Caco-2 (cell line): ENCODE results near the gene COL13A1. TPM values are rescaled to one million over a fixed set of nuclear protein-coding genes. Genes with fewer than 3 reads are reported as not detected.

Experiments
- BruUV-seq: library from RNA; stranded (reverse); fragments of 400-500 nt; replicated peaks from 2 replicates; lab custom pipeline; 2021; lab: Mats Ljungman, UMichigan
- CTCF ChIA-PET: fragments of 300-600 bp; sonication (Branson Sonifier 250); formaldehyde crosslinking; loops from one replicate; lab custom pipeline; 2022; ENCODE audit warnings: antibody characterized with exemption; lab: Charles Lee
- POLR2A ChIA-PET: fragments of 300-600 bp; sonication (Branson Sonifier 250); formaldehyde crosslinking; loops from one replicate; lab custom pipeline; 2022; ENCODE audit warnings: antibody characterized with exemption; lab: Charles Lee
- DNase-seq, 2 experiments: peaks; one replicate each; pipeline versions ENCODE4 v3.0.0 to v3.0.0-alpha.2; 2020 to 2022
- H3K27me3 ChIP-seq: replicated peaks from 2 replicates; pipeline ENCODE4 v1.6.0; 2011; ENCODE audit warnings: low read length; ENCODE audit not compliant: control insufficient read depth, insufficient read depth
- H3K36me3 ChIP-seq: 2 replicates; pipeline ENCODE4 v1.5.1; 2011; ENCODE audit warnings: low read length; ENCODE audit not compliant: control insufficient read depth, insufficient read depth
- H3K4me1 ChIP-seq: fragments of 250-450 bp; sonication (Bioruptor Pico); 2 replicates; pipeline ENCODE4 v1.5.1; 2020; ENCODE audit warnings: mild to moderate bottlenecking
- H3K4me3 ChIP-seq: 2 replicates; pipeline ENCODE4 v1.5.1; 2011; ENCODE audit warnings: low read depth, mild to moderate bottlenecking, control low read depth, low read length
- H3K9me3 ChIP-seq: fragments of 250-450 bp; sonication (Bioruptor Pico); 2 replicates; pipeline ENCODE4 v1.5.1; 2020; ENCODE audit warnings: mild to moderate bottlenecking, moderate library complexity
- H3K27ac Mint-ChIP-seq: one replicate; pipeline ENCODE4 v1.8.0; 2022; ENCODE audit warnings: mixed read lengths; ENCODE audit not compliant: unreplicated experiment
- H3K27me3 Mint-ChIP-seq: one replicate; pipeline ENCODE4 v1.8.0; 2022; ENCODE audit warnings: mixed read lengths; ENCODE audit not compliant: insufficient read depth, unreplicated experiment
- H3K36me3 Mint-ChIP-seq: one replicate; pipeline ENCODE4 v1.8.0; 2022; ENCODE audit warnings: mild to moderate bottlenecking, mixed read lengths; ENCODE audit not compliant: insufficient read depth, unreplicated experiment
- H3K4me1 Mint-ChIP-seq: one replicate; pipeline ENCODE4 v1.8.0; 2022; ENCODE audit warnings: low read depth, mixed read lengths; ENCODE audit not compliant: unreplicated experiment
- H3K4me3 Mint-ChIP-seq: one replicate; pipeline ENCODE4 v1.8.0; 2022; ENCODE audit warnings: mild to moderate bottlenecking, moderate library complexity, mixed read lengths; ENCODE audit not compliant: unreplicated experiment
- H3K9me3 Mint-ChIP-seq: one replicate; pipeline ENCODE4 v1.8.0; 2022; ENCODE audit warnings: mixed read lengths; ENCODE audit not compliant: unreplicated experiment
- intact Hi-C: fragments of 100-400 bp; cut with micrococcal nuclease; formaldehyde crosslinking; loops from one replicate; pipeline ENCODE4 v1.10.0; 2022; ENCODE audit not compliant: unreplicated experiment
- total RNA-seq: library from RNA; stranded (reverse); gene quantifications from 2 replicates; pipeline ENCODE4 v1.2.3, GENCODE V29; 2022
- TF ChIP-seq, protein P1 (sequence below), 2 experiments: fragments of 200-600 bp in 1 of 2; IDR thresholded peaks; 1 replicate in 1 of 2; 2 replicates in 1 of 2; pipeline versions ENCODE4 v1.5.1 to v1.8.0; 2011 to 2022; ENCODE audit warnings: antibody characterized with exemption in 1 of 2, control low read depth in 1 of 2, inconsistent platforms in 1 of 2, low read depth in 1 of 2, low read length in 1 of 2, mild to moderate bottlenecking in 1 of 2, moderate library complexity in 1 of 2; ENCODE audit not compliant: insufficient read depth in 1 of 2, severe bottlenecking in 1 of 2, unreplicated experiment in 1 of 2

COL13A1 gene
- total RNA-seq, 1 experiment from 2014 or later: not detected

DNA sequence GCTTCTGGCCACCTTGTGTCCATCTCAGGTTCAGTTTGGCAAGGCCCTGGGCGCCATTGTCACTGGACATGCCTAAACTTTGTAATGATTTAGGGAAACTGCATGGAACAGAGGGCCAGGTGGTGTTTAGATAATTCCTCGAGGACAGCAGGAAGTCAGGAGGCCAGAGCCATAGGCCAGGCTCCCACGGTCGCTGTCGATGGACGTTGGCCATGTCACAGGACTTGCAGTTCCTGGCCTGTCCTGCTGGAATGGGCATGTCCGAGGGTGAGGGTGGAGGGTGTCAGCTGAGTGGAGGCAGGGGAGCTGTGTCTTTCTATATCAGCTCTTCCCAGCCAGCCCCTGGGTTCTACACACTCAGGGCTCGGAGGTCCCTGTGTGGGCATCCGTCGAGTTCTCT, 143.1 kb downstream of the COL13A1 start:
- no TSS peak for BruUV-seq
- POLR2A ChIA-PET: no interaction called here
- Mint-ChIP-seq H3K36me3 (no peaks in the 10 kb centered on the region), H3K27me3 (peaks cover 37% of the 10 kb centered on the region), H3K4me1 (no peaks in the 10 kb centered on the region), H3K27ac (no peak overlapping the region), H3K4me3 (no peak overlapping the region), H3K9me3 (no peaks in the 10 kb centered on the region)
- TF ChIP-seq, protein P1, sequence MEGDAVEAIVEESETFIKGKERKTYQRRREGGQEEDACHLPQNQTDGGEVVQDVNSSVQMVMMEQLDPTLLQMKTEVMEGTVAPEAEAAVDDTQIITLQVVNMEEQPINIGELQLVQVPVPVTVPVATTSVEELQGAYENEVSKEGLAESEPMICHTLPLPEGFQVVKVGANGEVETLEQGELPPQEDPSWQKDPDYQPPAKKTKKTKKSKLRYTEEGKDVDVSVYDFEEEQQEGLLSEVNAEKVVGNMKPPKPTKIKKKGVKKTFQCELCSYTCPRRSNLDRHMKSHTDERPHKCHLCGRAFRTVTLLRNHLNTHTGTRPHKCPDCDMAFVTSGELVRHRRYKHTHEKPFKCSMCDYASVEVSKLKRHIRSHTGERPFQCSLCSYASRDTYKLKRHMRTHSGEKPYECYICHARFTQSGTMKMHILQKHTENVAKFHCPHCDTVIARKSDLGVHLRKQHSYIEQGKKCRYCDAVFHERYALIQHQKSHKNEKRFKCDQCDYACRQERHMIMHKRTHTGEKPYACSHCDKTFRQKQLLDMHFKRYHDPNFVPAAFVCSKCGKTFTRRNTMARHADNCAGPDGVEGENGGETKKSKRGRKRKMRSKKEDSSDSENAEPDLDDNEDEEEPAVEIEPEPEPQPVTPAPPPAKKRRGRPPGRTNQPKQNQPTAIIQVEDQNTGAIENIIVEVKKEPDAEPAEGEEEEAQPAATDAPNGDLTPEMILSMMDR (IDR thresholded peaks at IDR 0.05; ENCODE audit: insufficient read depth in 1 of 2, low read depth in 1 of 2, low read length in 1 of 2, severe bottlenecking in 1 of 2, unreplicated experiment in 1 of 2): no peak
- intact Hi-C loops: no loop called here
- Histone ChIP-seq H3K4me1 (no peaks in the 10 kb centered on the region), H3K4me3 (no peak overlapping the region), H3K27me3 (peaks cover 4% of the 10 kb centered on the region; the same call in 1 of the 2 replicates), H3K9me3 (peaks cover 13% of the 10 kb centered on the region), H3K36me3 (no peaks in the 10 kb centered on the region)
- DNase-seq: no peak
- CTCF ChIA-PET: interaction anchor here (0.7 kb wide), 1 partner anchor 11 kb away, joined by 3 read pairs; no protein-coding TSS in a partner anchor

DNA sequence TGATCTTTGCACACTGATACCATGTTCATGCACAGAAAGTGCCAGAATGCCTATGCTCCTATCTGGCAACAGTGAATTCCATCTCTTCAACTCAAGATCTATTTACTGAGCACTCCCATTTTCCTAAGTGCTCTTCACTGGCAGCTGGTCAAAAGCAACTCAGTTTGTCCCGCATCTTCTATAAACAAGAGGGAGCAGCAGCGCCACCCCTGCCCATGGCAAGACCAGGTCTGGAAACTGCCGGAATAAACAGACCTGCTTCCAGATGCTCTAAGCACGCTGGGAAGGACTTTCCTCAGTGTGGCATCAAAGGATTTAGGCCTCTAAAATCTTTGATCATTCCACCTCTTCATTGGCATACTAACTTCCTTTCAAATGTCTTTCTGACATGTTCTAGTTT, 146.6 kb downstream of the COL13A1 start:
- Mint-ChIP-seq H3K27ac (no peak overlapping the region), H3K36me3 (no peaks in the 10 kb centered on the region), H3K4me1 (no peaks in the 10 kb centered on the region), H3K9me3 (no peaks in the 10 kb centered on the region), H3K4me3 (no peak overlapping the region), H3K27me3 (peaks cover 27% of the 10 kb centered on the region)
- CTCF ChIA-PET: no interaction called here
- no peaks in the 10 kb centered on the region; the same call in 1 of the 2 replicates for H3K27me3 ChIP-seq
- BruUV-seq: no TSS peak
- no peaks in the 10 kb centered on the region for H3K9me3 ChIP-seq
- POLR2A ChIA-PET: no interaction called here
- H3K4me3 ChIP-seq: no peak overlapping the region
- no peaks in the 10 kb centered on the region for H3K36me3 ChIP-seq
- no peaks in the 10 kb centered on the region for H3K4me1 ChIP-seq
- intact Hi-C loops: no loop called here
- TF ChIP-seq, protein P1 (IDR thresholded peaks at IDR 0.05; ENCODE audit: insufficient read depth in 1 of 2, low read depth in 1 of 2, low read length in 1 of 2, severe bottlenecking in 1 of 2, unreplicated experiment in 1 of 2): no peak
- no peak for DNase-seq

GRCh38 chr10:69949770-69950169, 148.1 kb downstream of the COL13A1 start:
- Histone ChIP-seq H3K4me3 (no peak overlapping the region), H3K36me3 (no peaks in the 10 kb centered on the region), H3K4me1 (no peaks in the 10 kb centered on the region), H3K9me3 (no peaks in the 10 kb centered on the region), H3K27me3 (peaks cover 1% of the 10 kb centered on the region)
- intact Hi-C loops: no loop called here
- Mint-ChIP-seq H3K27ac (no peak overlapping the region), H3K36me3 (no peaks in the 10 kb centered on the region), H3K9me3 (no peaks in the 10 kb centered on the region), H3K4me1 (no peaks in the 10 kb centered on the region), H3K27me3 (peaks cover 36% of the 10 kb centered on the region), H3K4me3 (no peak overlapping the region)
- DNase-seq: no peak
- CTCF ChIA-PET: no interaction called here
- BruUV-seq: no TSS peak
- POLR2A ChIA-PET: no interaction called here
- TF ChIP-seq, protein P1 (IDR thresholded peaks at IDR 0.05; ENCODE audit: insufficient read depth in 1 of 2, low read depth in 1 of 2, low read length in 1 of 2, severe bottlenecking in 1 of 2, unreplicated experiment in 1 of 2): no peak
